ENCODE data around the gene LRP1B.
"Not testable (repeated sequence)": the region's sequence is repeated elsewhere in the genome, so short reads cannot be mapped to it uniquely, and the experiment has no call there.

The LRP1B gene

GRCh38 chr2:140658760-140659692 lies 1471.8 kb downstream of the LRP1B start:
- no peak for DNase-seq

- DNase-seq = no peak
These were observed 1473.2 kb downstream of the LRP1B start for GRCh38 chr2:140657657-140658056.

GRCh38 chr2:140654565-140654964 lies 1476.3 kb downstream of the LRP1B start:
- no peak for DNase-seq

DNA sequence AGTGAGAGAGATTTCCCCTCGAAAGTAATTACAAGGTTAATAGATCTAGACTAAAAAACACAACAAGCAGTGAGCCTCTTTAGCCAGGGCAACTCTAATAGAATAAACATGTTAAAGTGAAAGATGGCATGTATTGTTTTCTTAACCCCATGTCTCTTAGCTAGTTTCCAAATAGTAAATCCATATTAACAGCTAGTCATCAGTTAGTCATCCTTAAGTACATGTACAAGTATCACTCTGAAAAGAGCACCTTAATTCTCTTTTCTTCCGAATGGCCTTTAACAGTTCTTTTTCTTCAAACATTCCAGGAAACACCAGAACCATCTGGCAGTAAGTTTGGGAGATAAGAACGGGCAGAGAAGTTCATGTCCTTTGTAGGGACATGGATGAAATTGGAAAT lies 1480.0 kb downstream of the LRP1B start:
- no peak for DNase-seq

GRCh38 chr2:140650134-140650533 lies 1480.7 kb downstream of the LRP1B start:
- not testable (repeated sequence) for DNase-seq

DNA sequence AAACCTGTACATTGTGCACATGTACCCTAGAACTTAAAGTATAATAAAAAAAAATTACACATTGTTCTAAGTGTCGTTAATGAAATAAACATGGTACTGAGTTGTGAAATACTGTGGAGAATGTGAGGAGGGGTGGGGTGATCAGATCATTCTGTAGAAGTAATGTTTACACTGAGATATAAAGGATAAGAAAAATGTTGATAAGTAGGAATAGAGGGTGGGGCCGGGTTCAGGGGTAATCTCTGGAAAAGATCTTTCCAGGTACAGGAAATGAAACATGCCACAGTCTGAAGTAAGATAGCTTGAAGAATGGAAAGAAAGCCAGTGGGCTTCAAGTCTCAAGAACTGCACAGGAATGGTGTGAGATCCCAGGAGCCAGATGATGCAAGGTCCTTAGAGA lies 1482.4 kb downstream of the LRP1B start:
- DNase-seq = no peak

GRCh38 chr2:140643761-140644187 lies 1487.0 kb downstream of the LRP1B start:
- no peak for DNase-seq

- no peak for DNase-seq
These were observed 1489.7 kb downstream of the LRP1B start for GRCh38 chr2:140641163-140641562.

GRCh38 chr2:140639628-140640027 lies 1491.2 kb downstream of the LRP1B start:
- DNase-seq = no peak

DNA sequence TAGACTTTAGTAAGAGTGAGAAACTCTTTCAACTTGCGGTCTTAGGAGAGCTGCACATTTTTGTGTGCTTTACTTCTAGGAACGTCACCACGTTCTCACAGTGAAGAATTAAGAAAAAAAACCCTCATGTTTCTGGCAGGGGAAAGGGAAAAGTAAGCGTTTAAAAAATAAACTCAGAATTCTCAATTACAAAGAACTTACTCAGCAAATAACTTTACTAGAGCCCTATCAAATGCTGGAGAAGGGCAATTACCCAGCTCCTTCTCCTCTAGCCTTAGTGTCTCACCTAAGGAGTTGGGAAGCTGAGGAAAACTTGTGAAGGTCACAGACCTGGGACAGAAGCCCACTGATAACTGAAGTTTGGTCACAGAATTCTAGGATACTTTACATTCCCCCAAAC lies 1500.3 kb downstream of the LRP1B start:
- DNase-seq = no peak

GRCh38 chr2:140627885-140628284 lies 1502.9 kb downstream of the LRP1B start:
- DNase-seq = no peak

DNA sequence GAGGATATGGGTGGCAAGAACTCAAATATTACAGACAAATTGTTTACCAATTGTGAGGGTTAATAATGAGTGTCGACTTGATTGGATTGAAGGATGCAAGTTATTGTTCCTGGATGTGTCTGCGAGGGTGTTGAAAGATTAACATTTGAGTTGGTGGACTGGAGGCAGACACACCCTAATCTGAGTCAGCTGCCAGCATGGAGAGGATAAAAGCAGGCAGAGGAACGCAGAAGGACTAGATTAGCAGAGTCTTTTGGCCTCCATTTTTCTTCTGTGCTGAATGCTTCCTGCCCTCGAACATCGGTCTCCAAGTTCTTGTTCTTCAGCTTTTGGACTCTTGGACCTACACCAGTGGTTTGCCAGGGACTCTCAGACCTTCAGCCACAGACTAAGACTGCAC lies 1503.7 kb downstream of the LRP1B start:
- no peak for DNase-seq

- no peak for DNase-seq
These were observed 1506.6 kb downstream of the LRP1B start for GRCh38 chr2:140624200-140624599.

DNA sequence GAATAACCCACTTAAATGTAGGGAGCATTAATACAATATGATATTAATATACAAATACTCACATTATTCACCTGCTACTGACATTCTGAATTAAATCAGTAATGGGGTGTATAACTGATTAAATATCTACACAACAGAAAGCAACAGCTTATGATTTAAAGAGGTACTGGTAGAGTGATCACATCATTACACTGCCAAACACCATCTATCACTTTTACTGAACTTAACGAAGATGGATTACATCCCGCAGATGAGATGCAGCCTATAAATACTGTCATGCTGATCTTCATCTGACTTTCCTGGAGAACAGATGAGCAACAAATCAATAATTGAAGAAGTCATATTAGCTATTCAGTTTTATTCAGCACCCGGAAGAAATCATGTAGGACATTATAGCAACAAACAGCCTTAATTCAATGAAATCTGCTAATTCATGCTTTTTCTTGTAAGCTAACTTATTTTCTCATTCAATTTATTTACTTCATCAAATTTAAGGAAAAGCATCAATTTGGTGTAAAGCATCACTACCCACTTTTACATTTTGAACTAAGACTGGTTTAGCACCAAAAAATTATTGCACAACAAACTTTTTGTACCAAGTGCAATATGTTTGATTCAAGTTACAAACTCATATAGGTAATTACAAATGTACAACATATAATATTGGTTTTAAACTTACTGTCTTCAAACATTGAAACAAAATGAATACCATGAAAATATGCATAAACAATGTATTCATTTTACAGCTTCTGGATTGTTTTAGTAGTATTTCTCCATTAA lies 1509.0 kb downstream of the LRP1B start:
- no peak for DNase-seq

- DNase-seq = no peak
These were observed 1526.0 kb downstream of the LRP1B start for GRCh38 chr2:140604788-140605187.

DNA sequence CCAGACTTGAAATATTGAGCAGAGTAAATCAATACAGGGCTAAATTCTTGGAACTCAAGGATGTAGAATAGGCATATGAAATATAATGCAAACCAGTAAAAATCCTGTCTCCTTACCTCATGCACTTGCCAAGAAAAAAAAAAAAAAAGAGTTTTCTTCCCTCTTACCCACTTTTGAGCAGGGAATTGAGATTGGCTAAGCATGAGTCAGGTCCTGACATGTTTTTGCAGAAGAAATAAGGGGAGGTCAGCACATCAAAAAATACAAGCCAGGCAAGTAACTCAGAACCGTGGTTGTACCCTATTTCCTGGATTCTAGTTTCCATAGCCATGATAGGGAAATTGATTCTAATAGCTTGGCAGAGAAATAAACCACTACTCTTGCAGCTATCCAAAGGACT lies 1526.7 kb downstream of the LRP1B start:
- no peak for DNase-seq

DNA sequence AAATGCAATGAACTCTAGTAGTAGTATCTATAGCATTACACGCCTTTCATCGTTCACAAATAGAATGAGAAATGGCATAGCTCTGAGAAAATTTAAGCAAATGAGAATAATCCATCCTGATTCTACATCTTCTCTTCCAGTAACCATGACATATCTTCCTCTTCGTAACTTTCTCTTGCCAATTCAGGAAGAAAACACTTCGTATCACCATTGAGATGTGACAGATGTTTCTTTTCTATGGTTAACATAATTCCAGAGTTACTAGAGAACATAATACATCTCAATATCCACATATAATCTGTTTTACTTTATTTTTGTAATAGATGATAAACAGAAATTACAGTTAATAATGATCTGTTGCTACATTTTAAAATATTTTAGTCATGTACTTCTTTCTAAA lies 1527.4 kb downstream of the LRP1B start:
- DNase-seq = no peak

DNA sequence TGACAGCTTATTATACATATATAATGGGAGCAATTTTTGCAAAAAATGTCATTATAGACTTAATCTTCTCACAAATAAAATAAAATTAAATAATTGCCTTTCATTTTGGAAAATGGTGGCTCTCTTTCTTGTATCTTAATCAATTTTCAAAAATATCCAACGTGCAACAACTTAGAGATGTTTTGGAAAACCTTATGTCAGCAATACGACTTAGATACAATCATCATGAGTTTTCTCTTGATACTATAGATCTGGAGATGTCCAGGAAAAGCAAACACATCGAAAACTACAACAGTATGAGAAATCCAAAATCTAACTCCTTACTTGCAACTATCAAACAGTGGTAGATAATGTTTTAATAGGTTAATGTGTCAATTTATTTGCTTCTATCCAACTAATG lies 1529.0 kb downstream of the LRP1B start:
- DNase-seq = no peak

DNA sequence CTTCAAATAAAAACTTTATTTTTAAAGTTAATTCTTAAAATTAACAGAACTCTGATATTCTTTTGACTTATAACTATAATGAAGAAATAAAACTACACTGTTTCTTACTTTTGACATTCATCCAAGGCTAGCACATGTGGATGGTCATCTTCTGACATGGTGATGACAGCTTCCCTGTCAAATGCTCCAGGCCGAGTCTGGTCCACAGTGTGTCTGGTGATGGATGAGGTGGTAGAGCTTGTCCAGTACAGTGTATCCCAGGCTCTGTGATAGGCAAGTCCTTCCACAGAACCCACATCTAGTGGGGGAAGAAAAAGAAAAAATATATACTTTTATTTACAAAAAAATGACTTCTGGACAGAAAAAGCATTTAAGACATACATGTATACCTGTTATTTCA lies 1529.5 kb downstream of the LRP1B start:
- DNase-seq = no peak

DNA sequence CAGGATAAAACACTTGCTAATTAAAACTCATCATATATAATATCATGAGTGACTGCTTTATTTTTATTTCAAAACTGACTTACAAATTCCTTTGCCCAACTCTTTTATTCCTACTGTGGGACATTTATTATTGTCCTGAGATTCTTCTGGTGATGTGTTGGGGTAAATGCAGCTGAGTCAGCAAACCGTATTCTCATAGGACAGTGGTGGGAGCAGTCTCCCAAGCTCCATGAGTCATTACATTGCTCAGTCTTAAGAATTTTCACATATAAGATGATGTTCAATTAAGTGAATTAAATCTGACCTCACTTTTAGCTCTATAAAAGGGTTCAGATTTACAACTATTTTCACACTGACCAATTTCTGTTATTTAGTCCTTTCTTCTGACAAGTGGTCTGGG lies 1530.7 kb downstream of the LRP1B start:
- DNase-seq = no peak

GRCh38 chr2:140597836-140598235 lies 1533.0 kb downstream of the LRP1B start:
- DNase-seq = no peak

- no peak for DNase-seq
These were observed 1533.6 kb downstream of the LRP1B start for GRCh38 chr2:140597205-140597604.

DNA sequence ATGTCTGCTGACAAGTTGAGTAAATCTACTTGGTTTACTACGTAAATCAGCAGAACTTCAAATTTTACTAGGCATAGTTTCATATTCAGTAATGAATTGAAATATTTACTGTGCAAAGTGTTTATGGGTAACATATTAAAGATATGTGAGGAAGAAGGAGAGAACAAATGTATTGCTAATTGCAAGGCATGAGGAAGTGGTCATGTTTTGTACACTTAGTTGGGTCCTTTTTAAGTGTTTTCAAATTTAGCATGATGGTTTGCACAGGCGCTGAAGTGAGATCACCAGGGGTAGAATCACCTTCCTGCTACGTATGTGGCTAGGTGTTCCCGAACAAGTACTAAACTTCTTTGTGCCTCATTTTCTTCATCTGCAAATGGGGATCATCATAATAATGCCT lies 1534.4 kb downstream of the LRP1B start:
- no peak for DNase-seq

DNA sequence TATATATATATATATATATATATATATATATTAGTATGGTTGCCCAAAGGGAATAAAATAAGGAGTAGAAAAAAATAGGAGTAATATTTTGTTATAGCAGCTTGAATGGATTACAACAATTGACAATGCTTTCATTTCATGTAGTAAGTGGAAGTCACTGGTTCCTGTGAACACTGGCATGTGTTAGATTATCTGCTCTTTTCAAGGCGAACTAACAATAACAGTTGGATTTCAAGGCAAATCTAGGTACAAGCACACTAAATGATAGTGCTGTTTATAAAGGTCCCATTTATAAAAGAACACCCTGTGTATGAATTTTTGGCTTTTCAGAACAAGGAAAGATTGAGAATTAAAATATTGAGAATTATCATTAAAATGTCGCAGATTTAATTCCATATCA lies 1535.7 kb downstream of the LRP1B start:
- DNase-seq = no peak
